ENCODE data around the gene DCAKD.

DCAKD gene

GRCh38 chr17:45042346-45043120, 8.9 kb downstream of the DCAKD start:
- Histone ChIP-seq H3K27ac (ENCODE audit: low read depth, low read length) (no peak overlapping the region), H3K9ac (ENCODE audit: low read length) (no peak overlapping the region), H3K4me1 (ENCODE audit: insufficient read depth, low read length) (peaks cover 44% of the 10 kb centered on the region), H3K4me3 (ENCODE audit: low read depth in 1 of 2, low read length in 2 of 2) (no peak overlapping the region), H3K36me3 (ENCODE audit: insufficient read depth, low read length) (no peaks in the 10 kb centered on the region), H3K27me3 (ENCODE audit: control insufficient read depth in 1 of 2, insufficient read depth in 2 of 2, low read length in 2 of 2) (no peaks in the 10 kb centered on the region), H3K9me3 (ENCODE audit: low read length) (no peaks in the 10 kb centered on the region)

GRCh38 chr17:45040459-45040858, 11.0 kb downstream of the DCAKD start:
- no peak overlapping the region for H3K27ac ChIP-seq (ENCODE audit: low read depth, low read length)

GRCh38 chr17:45038728-45039634, 12.5 kb downstream of the DCAKD start:
- peak overlapping the region; percentile 10 for H3K27ac ChIP-seq (ENCODE audit: low read depth, low read length)
- H3K9ac ChIP-seq (ENCODE audit: low read length) = no peak overlapping the region
- H3K9me3 ChIP-seq (ENCODE audit: low read length) = no peaks in the 10 kb centered on the region
- H3K36me3 ChIP-seq (ENCODE audit: insufficient read depth, low read length) = peaks cover 7% of the 10 kb centered on the region
- no peaks in the 10 kb centered on the region for H3K27me3 ChIP-seq (ENCODE audit: control insufficient read depth in 1 of 2, insufficient read depth in 2 of 2, low read length in 2 of 2)
- no peak overlapping the region for H3K4me3 ChIP-seq (ENCODE audit: low read depth in 1 of 2, low read length in 2 of 2)
- H3K4me1 ChIP-seq (ENCODE audit: insufficient read depth, low read length) = peaks cover 38% of the 10 kb centered on the region

More at GRCh38 chr17:45040459-45040858, 11.0 kb downstream of the DCAKD start:
- H3K36me3 ChIP-seq (ENCODE audit: insufficient read depth, low read length) = no peaks in the 10 kb centered on the region
- no peaks in the 10 kb centered on the region for H3K9me3 ChIP-seq (ENCODE audit: low read length)
- H3K4me1 ChIP-seq (ENCODE audit: insufficient read depth, low read length) = peaks cover 44% of the 10 kb centered on the region
- H3K4me3 ChIP-seq (ENCODE audit: low read depth in 1 of 2, low read length in 2 of 2) = no peak overlapping the region
- no peak overlapping the region for H3K9ac ChIP-seq (ENCODE audit: low read length)
- no peaks in the 10 kb centered on the region for H3K27me3 ChIP-seq (ENCODE audit: control insufficient read depth in 1 of 2, insufficient read depth in 2 of 2, low read length in 2 of 2)

GRCh38 chr17:45036691-45037090, 14.7 kb downstream of the DCAKD start:
- Histone ChIP-seq H3K4me3 (ENCODE audit: low read depth in 1 of 2, low read length in 2 of 2) (no peak overlapping the region), H3K36me3 (ENCODE audit: insufficient read depth, low read length) (peaks cover 28% of the 10 kb centered on the region), H3K27ac (ENCODE audit: low read depth, low read length) (no peak overlapping the region), H3K27me3 (ENCODE audit: control insufficient read depth in 1 of 2, insufficient read depth in 2 of 2, low read length in 2 of 2) (no peaks in the 10 kb centered on the region), H3K9ac (ENCODE audit: low read length) (no peak overlapping the region), H3K4me1 (ENCODE audit: insufficient read depth, low read length) (peaks cover 22% of the 10 kb centered on the region), H3K9me3 (ENCODE audit: low read length) (no peaks in the 10 kb centered on the region)

GRCh38 chr17:45035848-45036247, 15.6 kb downstream of the DCAKD start:
- H3K27ac ChIP-seq (ENCODE audit: low read depth, low read length) = no peak overlapping the region
- peaks cover 37% of the 10 kb centered on the region for H3K36me3 ChIP-seq (ENCODE audit: insufficient read depth, low read length)
- H3K4me1 ChIP-seq (ENCODE audit: insufficient read depth, low read length) = peaks cover 20% of the 10 kb centered on the region
- H3K4me3 ChIP-seq (ENCODE audit: low read depth in 1 of 2, low read length in 2 of 2) = no peak overlapping the region
- H3K27me3 ChIP-seq (ENCODE audit: control insufficient read depth in 1 of 2, insufficient read depth in 2 of 2, low read length in 2 of 2) = no peaks in the 10 kb centered on the region
- H3K9me3 ChIP-seq (ENCODE audit: low read length) = no peaks in the 10 kb centered on the region
- H3K9ac ChIP-seq (ENCODE audit: low read length) = no peak overlapping the region

GRCh38 chr17:45034599-45034998, 16.8 kb downstream of the DCAKD start:
- Histone ChIP-seq H3K4me1 (ENCODE audit: insufficient read depth, low read length) (peaks cover 11% of the 10 kb centered on the region), H3K9ac (ENCODE audit: low read length) (no peak overlapping the region), H3K27me3 (ENCODE audit: control insufficient read depth in 1 of 2, insufficient read depth in 2 of 2, low read length in 2 of 2) (no peaks in the 10 kb centered on the region), H3K27ac (ENCODE audit: low read depth, low read length) (no peak overlapping the region), H3K36me3 (ENCODE audit: insufficient read depth, low read length) (peaks cover 49% of the 10 kb centered on the region), H3K4me3 (ENCODE audit: low read depth in 1 of 2, low read length in 2 of 2) (no peak overlapping the region), H3K9me3 (ENCODE audit: low read length) (no peaks in the 10 kb centered on the region)

GRCh38 chr17:45032174-45032541, 19.3 kb downstream of the DCAKD start:
- no peak overlapping the region for H3K9ac ChIP-seq (ENCODE audit: low read length)
- H3K27me3 ChIP-seq (ENCODE audit: control insufficient read depth in 1 of 2, insufficient read depth in 2 of 2, low read length in 2 of 2) = no peaks in the 10 kb centered on the region
- H3K4me1 ChIP-seq (ENCODE audit: insufficient read depth, low read length) = no peaks in the 10 kb centered on the region
- no peaks in the 10 kb centered on the region for H3K9me3 ChIP-seq (ENCODE audit: low read length)
- peaks cover 57% of the 10 kb centered on the region for H3K36me3 ChIP-seq (ENCODE audit: insufficient read depth, low read length)
- no peak overlapping the region for H3K4me3 ChIP-seq (ENCODE audit: low read depth in 1 of 2, low read length in 2 of 2)
- no peak overlapping the region for H3K27ac ChIP-seq (ENCODE audit: low read depth, low read length)

- Histone ChIP-seq H3K9me3 (ENCODE audit: low read length) (no peaks in the 10 kb centered on the region), H3K27me3 (ENCODE audit: control insufficient read depth in 1 of 2, insufficient read depth in 2 of 2, low read length in 2 of 2) (no peaks in the 10 kb centered on the region), H3K36me3 (ENCODE audit: insufficient read depth, low read length) (peaks cover 64% of the 10 kb centered on the region), H3K9ac (ENCODE audit: low read length) (no peak overlapping the region), H3K4me3 (ENCODE audit: low read depth in 1 of 2, low read length in 2 of 2) (no peak overlapping the region), H3K4me1 (ENCODE audit: insufficient read depth, low read length) (no peaks in the 10 kb centered on the region), H3K27ac (ENCODE audit: low read depth, low read length) (no peak overlapping the region)
Observed at GRCh38 chr17:45031231-45032173, 19.9 kb downstream of the DCAKD start.

- no peaks in the 10 kb centered on the region for H3K9me3 ChIP-seq (ENCODE audit: low read length)
- H3K4me3 ChIP-seq (ENCODE audit: low read depth in 1 of 2, low read length in 2 of 2) = no peak overlapping the region
- no peaks in the 10 kb centered on the region for H3K4me1 ChIP-seq (ENCODE audit: insufficient read depth, low read length)
- no peaks in the 10 kb centered on the region for H3K27me3 ChIP-seq (ENCODE audit: control insufficient read depth in 1 of 2, insufficient read depth in 2 of 2, low read length in 2 of 2)
- no peak overlapping the region for H3K27ac ChIP-seq (ENCODE audit: low read depth, low read length)
- peaks cover 64% of the 10 kb centered on the region for H3K36me3 ChIP-seq (ENCODE audit: insufficient read depth, low read length)
- no peak overlapping the region for H3K9ac ChIP-seq (ENCODE audit: low read length)
Observed at GRCh38 chr17:45030733-45031132, 20.7 kb downstream of the DCAKD start.

GRCh38 chr17:45029758-45030423, 21.5 kb downstream of the DCAKD start:
- no peaks in the 10 kb centered on the region for H3K27me3 ChIP-seq (ENCODE audit: control insufficient read depth in 1 of 2, insufficient read depth in 2 of 2, low read length in 2 of 2)
- no peak overlapping the region for H3K4me3 ChIP-seq (ENCODE audit: low read depth in 1 of 2, low read length in 2 of 2)
- no peak overlapping the region for H3K9ac ChIP-seq (ENCODE audit: low read length)
- no peaks in the 10 kb centered on the region for H3K9me3 ChIP-seq (ENCODE audit: low read length)
- H3K36me3 ChIP-seq (ENCODE audit: insufficient read depth, low read length) = peaks cover 64% of the 10 kb centered on the region
- H3K27ac ChIP-seq (ENCODE audit: low read depth, low read length) = no peak overlapping the region
- H3K4me1 ChIP-seq (ENCODE audit: insufficient read depth, low read length) = no peaks in the 10 kb centered on the region
